ENCODE measurements around the gene FAT1.

The FAT1 gene

DNA sequence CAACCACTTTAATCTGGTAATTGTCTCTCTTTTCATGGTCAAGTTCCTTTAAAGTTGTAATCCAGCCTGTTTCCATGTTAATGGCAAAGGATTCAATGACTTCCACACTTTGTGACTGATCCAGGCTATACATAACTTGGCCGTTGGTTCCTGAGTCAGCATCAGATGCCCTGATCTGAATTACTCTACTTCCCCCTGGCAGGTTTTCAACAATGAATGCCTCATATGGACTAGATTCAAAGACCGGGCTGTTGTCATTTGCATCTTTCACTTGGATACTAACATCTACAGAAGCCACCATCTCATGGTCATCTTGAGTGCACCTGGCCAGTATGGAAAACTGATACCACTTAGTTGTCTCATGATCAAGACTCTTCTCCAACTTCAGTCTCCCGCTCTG is 105.7 kb downstream of the FAT1 start (continued):
- TF ChIP-seq, protein P1, sequence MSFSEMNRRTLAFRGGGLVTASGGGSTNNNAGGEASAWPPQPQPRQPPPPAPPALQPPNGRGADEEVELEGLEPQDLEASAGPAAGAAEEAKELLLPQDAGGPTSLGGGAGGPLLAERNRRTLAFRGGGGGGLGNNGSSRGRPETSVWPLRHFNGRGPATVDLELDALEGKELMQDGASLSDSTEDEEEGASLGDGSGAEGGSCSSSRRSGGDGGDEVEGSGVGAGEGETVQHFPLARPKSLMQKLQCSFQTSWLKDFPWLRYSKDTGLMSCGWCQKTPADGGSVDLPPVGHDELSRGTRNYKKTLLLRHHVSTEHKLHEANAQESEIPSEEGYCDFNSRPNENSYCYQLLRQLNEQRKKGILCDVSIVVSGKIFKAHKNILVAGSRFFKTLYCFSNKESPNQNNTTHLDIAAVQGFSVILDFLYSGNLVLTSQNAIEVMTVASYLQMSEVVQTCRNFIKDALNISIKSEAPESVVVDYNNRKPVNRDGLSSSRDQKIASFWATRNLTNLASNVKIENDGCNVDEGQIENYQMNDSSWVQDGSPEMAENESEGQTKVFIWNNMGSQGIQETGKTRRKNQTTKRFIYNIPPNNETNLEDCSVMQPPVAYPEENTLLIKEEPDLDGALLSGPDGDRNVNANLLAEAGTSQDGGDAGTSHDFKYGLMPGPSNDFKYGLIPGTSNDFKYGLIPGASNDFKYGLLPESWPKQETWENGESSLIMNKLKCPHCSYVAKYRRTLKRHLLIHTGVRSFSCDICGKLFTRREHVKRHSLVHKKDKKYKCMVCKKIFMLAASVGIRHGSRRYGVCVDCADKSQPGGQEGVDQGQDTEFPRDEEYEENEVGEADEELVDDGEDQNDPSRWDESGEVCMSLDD (tag by site-specific recombination; IDR thresholded peaks at IDR 0.05), result no peak
- no peak for TF ChIP-seq ZNF114 (tag by site-specific recombination; IDR thresholded peaks at IDR 0.05)
- TF ChIP-seq, protein P2, sequence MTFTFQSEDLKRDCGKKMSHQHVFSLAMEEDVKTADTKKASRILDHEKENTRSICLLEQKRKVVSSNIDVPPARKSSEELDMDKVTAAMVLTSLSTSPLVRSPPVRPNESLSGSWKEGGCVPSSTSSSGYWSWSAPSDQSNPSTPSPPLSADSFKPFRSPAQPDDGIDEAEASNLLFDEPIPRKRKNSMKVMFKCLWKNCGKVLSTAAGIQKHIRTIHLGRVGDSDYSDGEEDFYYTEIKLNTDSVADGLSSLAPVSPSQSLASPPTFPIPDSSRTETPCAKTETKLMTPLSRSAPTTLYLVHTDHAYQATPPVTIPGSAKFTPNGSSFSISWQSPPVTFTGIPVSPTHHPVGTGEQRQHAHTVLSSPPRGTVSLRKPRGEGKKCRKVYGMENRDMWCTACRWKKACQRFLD (tag by site-specific recombination; IDR thresholded peaks at IDR 0.05), result no peak

DNA sequence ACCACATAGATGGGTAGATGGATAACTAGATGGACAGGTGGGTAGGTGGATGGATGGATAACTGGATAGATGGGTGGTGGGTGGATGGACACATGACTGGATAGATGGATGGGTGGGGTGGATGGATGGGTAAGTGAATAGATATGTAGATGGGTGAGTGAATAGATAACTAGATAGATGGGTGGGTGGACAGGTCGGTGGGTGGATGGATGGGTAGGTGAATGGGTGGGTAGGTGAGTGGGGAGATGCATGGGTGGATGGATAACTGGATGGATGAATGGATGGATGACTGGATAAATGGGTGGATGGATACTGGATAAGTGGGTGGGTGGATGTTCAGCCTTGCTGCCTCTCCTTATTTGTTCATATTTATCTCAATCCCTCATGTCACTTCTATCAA is 116.2 kb downstream of the FAT1 start:
- TF ChIP-seq ZFHX2 (tag by site-specific recombination; conservative IDR thresholded peaks at IDR 0.05), result peak; percentile 82
- TF ChIP-seq HOXD13 (CRISPR knock-in tag; IDR thresholded peaks at IDR 0.05; ENCODE audit: borderline replicate concordance), result no peak
- TF ChIP-seq EGR2 (tag by site-specific recombination; IDR thresholded peaks at IDR 0.05; ENCODE audit: low read depth), result peak; percentile 98
- TF ChIP-seq ZNF530 (tag by site-specific recombination; IDR thresholded peaks at IDR 0.05; ENCODE audit: low read depth), result no peak
- TF ChIP-seq ZNF324 (tag by site-specific recombination; IDR thresholded peaks at IDR 0.05), result no peak
- no peak for TF ChIP-seq SCRT2 (tag by site-specific recombination; IDR thresholded peaks at IDR 0.05)
- no peak for TF ChIP-seq ZNF623 (tag by site-specific recombination; IDR thresholded peaks at IDR 0.05)
- TF ChIP-seq YY2 (tag by site-specific recombination; IDR thresholded peaks at IDR 0.05), result no peak
- TF ChIP-seq MYNN (tag by site-specific recombination; IDR thresholded peaks at IDR 0.05; ENCODE audit: borderline replicate concordance), result no peak
- no peak for TF ChIP-seq ZFP3 (tag by site-specific recombination; IDR thresholded peaks at IDR 0.05; ENCODE audit: low read depth)
- TF ChIP-seq GLI2 (tag by site-specific recombination; IDR thresholded peaks at IDR 0.05; ENCODE audit: borderline replicate concordance, low read depth), result no peak
- TF ChIP-seq ZNF433 (tag by site-specific recombination; IDR thresholded peaks at IDR 0.05; ENCODE audit: low read depth), result no peak
- TF ChIP-seq, protein P3, sequence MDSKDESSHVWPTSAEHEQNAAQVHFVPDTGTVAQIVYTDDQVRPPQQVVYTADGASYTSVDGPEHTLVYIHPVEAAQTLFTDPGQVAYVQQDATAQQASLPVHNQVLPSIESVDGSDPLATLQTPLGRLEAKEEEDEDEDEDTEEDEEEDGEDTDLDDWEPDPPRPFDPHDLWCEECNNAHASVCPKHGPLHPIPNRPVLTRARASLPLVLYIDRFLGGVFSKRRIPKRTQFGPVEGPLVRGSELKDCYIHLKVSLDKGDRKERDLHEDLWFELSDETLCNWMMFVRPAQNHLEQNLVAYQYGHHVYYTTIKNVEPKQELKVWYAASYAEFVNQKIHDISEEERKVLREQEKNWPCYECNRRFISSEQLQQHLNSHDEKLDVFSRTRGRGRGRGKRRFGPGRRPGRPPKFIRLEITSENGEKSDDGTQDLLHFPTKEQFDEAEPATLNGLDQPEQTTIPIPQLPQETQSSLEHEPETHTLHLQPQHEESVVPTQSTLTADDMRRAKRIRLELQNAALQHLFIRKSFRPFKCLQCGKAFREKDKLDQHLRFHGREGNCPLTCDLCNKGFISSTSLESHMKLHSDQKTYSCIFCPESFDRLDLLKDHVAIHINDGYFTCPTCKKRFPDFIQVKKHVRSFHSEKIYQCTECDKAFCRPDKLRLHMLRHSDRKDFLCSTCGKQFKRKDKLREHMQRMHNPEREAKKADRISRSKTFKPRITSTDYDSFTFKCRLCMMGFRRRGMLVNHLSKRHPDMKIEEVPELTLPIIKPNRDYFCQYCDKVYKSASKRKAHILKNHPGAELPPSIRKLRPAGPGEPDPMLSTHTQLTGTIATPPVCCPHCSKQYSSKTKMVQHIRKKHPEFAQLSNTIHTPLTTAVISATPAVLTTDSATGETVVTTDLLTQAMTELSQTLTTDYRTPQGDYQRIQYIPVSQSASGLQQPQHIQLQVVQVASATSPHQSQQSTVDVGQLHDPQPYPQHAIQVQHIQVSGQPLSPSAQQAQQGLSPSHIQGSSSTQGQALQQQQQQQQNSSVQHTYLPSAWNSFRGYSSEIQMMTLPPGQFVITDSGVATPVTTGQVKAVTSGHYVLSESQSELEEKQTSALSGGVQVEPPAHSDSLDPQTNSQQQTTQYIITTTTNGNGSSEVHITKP (tag by site-specific recombination; IDR thresholded peaks at IDR 0.05), result no peak
- TF ChIP-seq ZNF112 (tag by site-specific recombination; IDR thresholded peaks at IDR 0.05), result no peak
- TF ChIP-seq, protein P2 (tag by site-specific recombination; IDR thresholded peaks at IDR 0.05), result no peak
- TF ChIP-seq IKZF3 (tag by site-specific recombination; IDR thresholded peaks at IDR 0.05), result no peak
- ChIA-PET POLR2A (no interaction called here), CTCF (no interaction called here)
- H3K4me3 ChIP-seq (ENCODE audit: low read depth, low read length), result no peak overlapping the region
- no peak overlapping the region for H3K27ac ChIP-seq (ENCODE audit: extremely low read depth, low read depth, low read length)
- peaks cover 22 to 87% of the 10 kb centered on the region in 2 experiments for H3K36me3 ChIP-seq (ENCODE audit: control insufficient read depth in 2 of 2, insufficient read depth in 1 of 2, low read length in 2 of 2)
- no peaks in the 10 kb centered on the region for H3K9me3 ChIP-seq (ENCODE audit: control insufficient read depth, insufficient read depth, low read depth, low read length)
- no peaks in the 10 kb centered on the region; the same call in 1 of the 2 replicates for H3K4me1 ChIP-seq (ENCODE audit: control insufficient read depth, insufficient read depth, low read length)
